GM18867 (cell line): ENCODE data around the gene SLC66A3.
A peak's percentile ranks its signal among the peaks of the same experiment; 100 is the strongest.
"Not testable (repeated sequence)": the region's sequence is repeated elsewhere in the genome, so short reads cannot be mapped to it uniquely, and the experiment has no call there.

ENCODE experiments used
- ATAC-seq: cut with Tn5 transposase; IDR thresholded peaks from one replicate; pipeline ENCODE4 v1.9.1; 2021; ENCODE audit warnings: mild to moderate bottlenecking, moderate library complexity; ENCODE audit not compliant: unreplicated experiment

Gene SLC66A3

GRCh38 chr2:11161747-11162146 lies 6.5 kb downstream of the SLC66A3 start:
- ATAC-seq = no peak

- no peak for ATAC-seq
Measured at GRCh38 chr2:11163439-11164317, 8.4 kb downstream of the SLC66A3 start.

GRCh38 chr2:11165046-11165445 lies 9.8 kb downstream of the SLC66A3 start:
- ATAC-seq = not testable (repeated sequence)

GRCh38 chr2:11166476-11166875 lies 11.2 kb downstream of the SLC66A3 start:
- no peak for ATAC-seq

GRCh38 chr2:11168488-11168887 lies 13.2 kb downstream of the SLC66A3 start:
- ATAC-seq = no peak

- ATAC-seq = no peak
Measured at GRCh38 chr2:11169333-11169732, 14.1 kb downstream of the SLC66A3 start.

- ATAC-seq = no peak
Measured at GRCh38 chr2:11174222-11174621, 19.0 kb downstream of the SLC66A3 start.

GRCh38 chr2:11175293-11175795 lies 20.1 kb downstream of the SLC66A3 start:
- ATAC-seq = no peak

- no peak for ATAC-seq
Measured at GRCh38 chr2:11177871-11178690, 22.8 kb downstream of the SLC66A3 start.

- no peak for ATAC-seq
Measured at GRCh38 chr2:11179196-11179595, 23.9 kb downstream of the SLC66A3 start.

- ATAC-seq = no peak
Measured at GRCh38 chr2:11179899-11180298, 24.6 kb downstream of the SLC66A3 start.

GRCh38 chr2:11180653-11181052 lies 25.4 kb downstream of the SLC66A3 start:
- ATAC-seq = no peak

- ATAC-seq = no peak
Measured at GRCh38 chr2:11182951-11183350, 27.7 kb downstream of the SLC66A3 start.

- no peak for ATAC-seq
Measured at GRCh38 chr2:11186145-11186544, 30.9 kb downstream of the SLC66A3 start.

GRCh38 chr2:11187083-11187619 lies 31.9 kb downstream of the SLC66A3 start:
- ATAC-seq = no peak

GRCh38 chr2:11187731-11188130 lies 32.5 kb downstream of the SLC66A3 start:
- ATAC-seq = no peak

- no peak for ATAC-seq
Measured at GRCh38 chr2:11196246-11196645, 41.0 kb downstream of the SLC66A3 start.

GRCh38 chr2:11200651-11201050 lies 45.4 kb downstream of the SLC66A3 start:
- ATAC-seq = no peak

- ATAC-seq = no peak
Measured at GRCh38 chr2:11201969-11202368, 46.7 kb downstream of the SLC66A3 start.

GRCh38 chr2:11203480-11203879 lies 48.2 kb downstream of the SLC66A3 start:
- peak; percentile 47 for ATAC-seq

- ATAC-seq = no peak
Measured at GRCh38 chr2:11208083-11208482, 52.8 kb downstream of the SLC66A3 start.
